WTC11 (cell line): ENCODE data around the gene DCBLD2. TPM values are rescaled to one million over a fixed set of nuclear protein-coding genes. Genes with fewer than 3 reads are reported as not detected.

Experiments
- AFF4 ChIP-seq: sonication (generic); formaldehyde crosslinking; IDR thresholded peaks from 2 replicates; pipeline ENCODE4 v1.8.1; 2023; ENCODE audit warnings: mild to moderate bottlenecking, missing genetic modification reagents, borderline replicate concordance
- ARID4B ChIP-seq: sonication (generic); formaldehyde crosslinking; IDR thresholded peaks from 2 replicates; pipeline ENCODE4 v1.8.0; 2023; ENCODE audit warnings: missing genetic modification reagents, mild to moderate bottlenecking, borderline replicate concordance
- E2F5 ChIP-seq: sonication (generic); formaldehyde crosslinking; IDR thresholded peaks from 2 replicates; pipeline ENCODE4 v1.8.1; 2022; ENCODE audit warnings: mild to moderate bottlenecking, moderate library complexity, missing genetic modification reagents
- FOXP1 ChIP-seq: sonication (generic); formaldehyde crosslinking; IDR thresholded peaks from 2 replicates; pipeline ENCODE4 v1.8.0; 2022; ENCODE audit warnings: missing genetic modification reagents, mild to moderate bottlenecking, moderate library complexity, borderline replicate concordance
- HMGA2 ChIP-seq: fragments of 250-450 bp; sonication (Bioruptor Pico); IDR thresholded peaks from 2 replicates; pipeline ENCODE4 v1.4.0; 2021; ENCODE audit warnings: mild to moderate bottlenecking, moderate library complexity
- SMAD3 ChIP-seq: sonication (generic); formaldehyde crosslinking; IDR thresholded peaks from 2 replicates; pipeline ENCODE4 v1.8.0; 2022; ENCODE audit warnings: missing genetic modification reagents, mild to moderate bottlenecking, borderline replicate concordance
- SOX15 ChIP-seq: fragments of 250-450 bp; sonication (Bioruptor Pico); IDR thresholded peaks from 2 replicates; pipeline ENCODE4 v1.9.0; 2021; ENCODE audit warnings: mild to moderate bottlenecking
- SP1 ChIP-seq: sonication (generic); formaldehyde crosslinking; conservative IDR thresholded peaks from 2 replicates; pipeline ENCODE4 v1.8.1; 2022; ENCODE audit warnings: missing genetic modification reagents
- TP53 ChIP-seq: sonication (generic); formaldehyde crosslinking; IDR thresholded peaks from 2 replicates; pipeline ENCODE4 v1.8.1; 2023; ENCODE audit warnings: mild to moderate bottlenecking, missing genetic modification reagents
- ZNF232 ChIP-seq: sonication (generic); formaldehyde crosslinking; IDR thresholded peaks from 2 replicates; pipeline ENCODE4 v1.8.0; 2022; ENCODE audit warnings: mild to moderate bottlenecking, missing genetic modification reagents
- ZNF416 ChIP-seq: fragments of 250-450 bp; sonication (Bioruptor Pico); IDR thresholded peaks from 2 replicates; pipeline ENCODE4 v1.9.0; 2021; ENCODE audit warnings: mild to moderate bottlenecking, inconsistent platforms
- ZNF512 ChIP-seq: sonication (generic); formaldehyde crosslinking; IDR thresholded peaks from 2 replicates; pipeline ENCODE4 v1.8.1; 2022; ENCODE audit warnings: missing genetic modification reagents, borderline replicate concordance
- ZNF532 ChIP-seq: fragments of 250-450 bp; sonication (Bioruptor Pico); IDR thresholded peaks from 2 replicates; pipeline ENCODE4 v1.9.0; 2021; ENCODE audit warnings: mild to moderate bottlenecking, borderline replicate concordance
- total RNA-seq: library from RNA; stranded (reverse); gene quantifications from 3 replicates; pipeline ENCODE4 v1.2.3, GENCODE V29; 2021

The DCBLD2 gene
- total RNA-seq, 1 experiment from 2014 or later = 47.9 TPM

- TF ChIP-seq ZNF416 = no peak
- TF ChIP-seq ZNF512 (CRISPR knock-in tag) = no peak
- TF ChIP-seq FOXP1 (CRISPR knock-in tag) = no peak
- TF ChIP-seq ZNF232 = no peak
- no peak for TF ChIP-seq SMAD3 (CRISPR knock-in tag)
- TF ChIP-seq TP53 (CRISPR knock-in tag) = no peak
- no peak for TF ChIP-seq AFF4 (CRISPR knock-in tag)
- TF ChIP-seq ARID4B (CRISPR knock-in tag) = no peak
- TF ChIP-seq SOX15 (CRISPR knock-in tag) = no peak
- TF ChIP-seq E2F5 = no peak
- TF ChIP-seq ZNF532 (CRISPR knock-in tag) = no peak
- TF ChIP-seq SP1 = no peak
- no peak for TF ChIP-seq HMGA2 (CRISPR knock-in tag)
Observed at GRCh38 chr3:98826126-98826525, 75.4 kb downstream of the DCBLD2 start (continued).
